HG03066 (cell line): Measurements from ENCODE around the gene BPIFA1.

Experiments
- ATAC-seq: cut with Tn5 transposase; IDR thresholded peaks from one replicate; pipeline ENCODE4 v1.9.1; 2021; ENCODE audit warnings: low read depth; ENCODE audit not compliant: unreplicated experiment

BPIFA1 gene

DNA sequence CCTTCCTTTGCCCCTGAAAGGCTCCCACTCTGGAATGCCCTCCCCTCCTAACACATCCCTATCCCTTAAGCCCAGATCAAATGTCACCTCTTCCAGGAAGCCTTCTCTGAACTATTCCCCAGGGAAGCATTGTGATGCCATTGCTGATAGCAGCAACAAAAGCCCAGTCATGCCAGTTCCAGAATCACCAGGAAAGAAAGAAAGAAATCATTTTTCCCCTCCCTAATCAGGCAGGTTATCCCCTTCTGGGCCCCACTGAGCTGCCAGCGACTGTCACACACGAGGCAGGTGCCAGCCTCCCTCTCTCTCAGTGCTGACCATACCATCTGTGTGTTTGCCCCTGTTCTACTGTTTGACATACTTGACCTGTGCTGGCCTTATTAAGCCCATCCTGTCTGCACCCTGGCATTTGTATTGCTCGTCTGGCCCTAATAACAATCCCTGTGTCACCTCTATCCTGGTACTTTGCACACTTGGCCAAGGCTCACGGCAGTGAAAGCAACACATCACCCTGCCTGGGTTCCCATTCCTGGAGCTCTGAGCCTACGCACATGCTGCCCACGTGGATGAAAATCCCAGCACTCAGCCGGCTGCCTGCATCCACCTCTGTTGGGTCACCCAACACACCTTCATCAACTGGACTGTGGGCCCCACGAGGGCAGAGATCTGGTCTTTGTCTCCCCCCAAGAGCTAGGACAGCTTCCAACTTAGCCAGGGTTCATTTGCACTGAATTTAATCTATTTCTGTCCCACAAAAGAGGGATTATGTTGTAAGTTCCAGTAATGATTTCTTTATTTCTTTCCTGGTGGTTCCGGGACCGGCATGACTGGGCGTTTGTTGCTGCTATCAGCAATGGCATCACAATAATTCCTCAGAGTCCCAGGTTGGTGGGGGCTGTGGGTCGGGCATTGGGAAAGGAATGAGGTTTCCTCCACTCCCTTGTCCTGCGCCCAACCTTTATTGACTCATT lies 42.0 kb downstream of the BPIFA1 start:
- no peak for ATAC-seq

DNA sequence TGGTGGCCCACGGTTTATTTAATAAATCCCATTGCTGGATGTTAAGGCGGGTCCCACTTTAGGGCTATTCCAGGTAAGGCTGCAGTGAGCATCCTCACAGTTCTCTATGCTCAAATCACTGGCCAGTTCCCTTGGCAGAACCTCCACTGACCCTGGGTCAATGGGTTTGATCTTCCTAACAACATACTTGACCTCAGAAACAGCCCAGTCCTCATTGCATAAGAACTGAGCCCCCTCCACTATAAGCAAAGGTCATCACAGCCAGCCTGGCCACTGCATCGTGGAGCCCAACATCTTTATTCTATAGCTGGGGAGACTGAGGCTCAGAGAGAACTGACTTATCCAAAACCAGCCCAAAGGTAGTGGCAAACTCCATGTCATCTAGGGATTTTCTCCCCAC lies 42.9 kb downstream of the BPIFA1 start:
- ATAC-seq = no peak

DNA sequence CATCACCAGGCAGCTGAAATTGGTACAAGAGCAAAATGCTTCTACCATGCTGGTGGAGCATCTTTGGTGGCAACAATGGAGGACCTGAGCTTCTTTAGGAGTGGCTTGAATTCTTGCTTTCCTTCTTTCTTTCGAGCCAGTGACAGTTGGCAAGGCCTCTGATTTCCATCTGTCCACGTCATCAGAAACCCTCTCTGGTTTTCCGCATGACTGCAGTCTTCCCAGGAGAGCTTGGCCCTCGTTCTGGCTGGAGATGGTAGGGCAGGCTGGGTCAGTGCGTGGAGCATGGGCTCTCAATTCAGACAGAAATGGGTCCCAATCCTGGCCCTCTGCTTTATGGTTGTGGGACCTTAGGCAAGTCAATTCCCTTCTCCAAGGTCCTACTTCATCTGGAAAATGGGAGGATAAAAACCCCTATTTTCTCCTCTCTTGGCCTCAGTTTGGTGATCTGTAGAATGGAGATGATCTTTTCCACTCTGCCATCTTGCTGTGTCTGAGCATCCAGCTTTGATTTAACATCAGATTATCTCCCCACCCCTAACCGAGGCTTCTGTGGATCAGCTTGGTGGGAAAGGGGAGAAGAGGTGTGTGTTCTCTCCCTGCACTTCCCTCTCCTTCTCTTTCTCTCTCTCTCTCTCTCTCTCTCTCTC lies 43.6 kb downstream of the BPIFA1 start:
- no peak for ATAC-seq

DNA sequence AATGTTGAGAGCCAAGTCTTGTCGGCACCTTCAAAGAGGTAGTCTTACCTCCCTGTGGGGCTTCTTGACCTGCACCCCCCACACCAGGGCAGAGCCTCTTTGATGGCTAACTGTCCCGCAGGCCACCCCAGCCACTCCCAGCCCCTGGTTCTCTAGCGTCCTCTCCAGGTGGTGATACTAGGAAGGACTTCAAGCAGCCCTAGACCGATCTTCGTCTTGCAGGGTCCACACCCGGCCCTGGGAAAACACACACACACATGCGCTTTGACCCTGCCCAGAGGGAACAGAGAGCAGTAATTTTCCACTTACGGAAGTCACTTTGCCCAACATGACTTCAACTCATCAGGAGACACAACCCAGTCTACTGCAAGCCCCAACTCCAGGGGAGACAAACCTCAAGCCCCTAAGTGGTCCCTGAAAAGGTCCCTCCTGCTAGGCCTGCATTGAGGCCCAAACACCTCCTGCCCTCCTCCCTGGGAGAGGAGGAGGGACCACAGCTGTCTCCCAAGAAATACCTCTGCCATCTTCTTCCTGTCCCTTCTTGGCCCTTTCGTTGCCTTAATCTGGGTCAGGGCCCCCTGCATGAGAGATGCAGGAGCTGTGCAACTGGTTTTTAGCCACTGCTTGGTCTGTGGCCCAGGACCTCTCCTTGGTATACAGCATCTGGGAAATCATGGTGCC lies 44.3 kb downstream of the BPIFA1 start:
- ATAC-seq = no peak

DNA sequence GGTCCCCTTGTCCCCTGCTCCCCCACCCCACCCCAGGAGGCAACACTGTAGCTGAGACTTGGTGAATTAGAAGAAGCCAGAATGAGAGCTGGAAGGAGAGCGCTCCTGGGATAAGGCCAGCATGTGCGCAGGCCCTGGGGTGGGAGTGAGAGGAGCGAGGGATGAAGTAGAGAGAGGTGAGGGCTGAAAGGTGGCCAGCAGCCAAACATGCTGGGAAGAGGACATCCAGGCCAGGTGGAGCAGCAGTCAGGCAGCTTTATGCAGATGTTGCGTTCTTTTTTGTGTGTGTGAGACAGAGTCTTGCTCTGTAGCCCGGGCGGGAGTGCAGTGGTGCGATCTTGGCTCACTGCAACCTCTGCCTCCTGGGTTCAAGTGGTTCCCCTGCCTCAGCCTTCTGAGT lies 45.0 kb downstream of the BPIFA1 start:
- no peak for ATAC-seq

DNA sequence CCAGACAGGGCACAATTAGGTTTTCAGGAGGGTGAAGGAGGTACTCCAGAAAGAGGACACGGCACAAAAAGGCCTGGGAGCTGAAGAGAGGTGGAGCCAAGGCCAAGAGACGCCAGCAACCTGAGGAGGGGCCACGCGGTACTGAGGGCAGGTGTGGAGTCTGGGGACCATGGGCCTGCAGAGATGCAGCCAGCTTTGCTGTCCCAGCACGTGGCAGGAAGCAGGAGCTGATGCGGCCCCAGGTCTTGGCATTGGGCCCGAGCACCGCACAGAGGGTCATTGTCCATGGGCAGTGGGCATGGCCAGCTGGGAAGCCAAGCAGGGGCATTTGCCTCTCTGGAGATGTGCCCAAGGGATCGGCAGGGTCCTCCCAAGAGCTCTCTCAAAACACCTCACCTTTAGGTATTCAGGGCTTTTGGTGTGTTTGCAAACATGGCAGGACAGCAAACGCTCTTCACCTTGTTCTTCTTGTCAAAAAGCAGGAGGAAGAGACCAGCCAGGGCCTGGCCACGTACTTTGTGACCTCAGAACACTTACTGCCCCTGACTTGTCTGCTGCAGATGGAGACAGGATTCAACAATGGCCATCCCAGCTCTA lies 45.9 kb downstream of the BPIFA1 start:
- no peak for ATAC-seq

DNA sequence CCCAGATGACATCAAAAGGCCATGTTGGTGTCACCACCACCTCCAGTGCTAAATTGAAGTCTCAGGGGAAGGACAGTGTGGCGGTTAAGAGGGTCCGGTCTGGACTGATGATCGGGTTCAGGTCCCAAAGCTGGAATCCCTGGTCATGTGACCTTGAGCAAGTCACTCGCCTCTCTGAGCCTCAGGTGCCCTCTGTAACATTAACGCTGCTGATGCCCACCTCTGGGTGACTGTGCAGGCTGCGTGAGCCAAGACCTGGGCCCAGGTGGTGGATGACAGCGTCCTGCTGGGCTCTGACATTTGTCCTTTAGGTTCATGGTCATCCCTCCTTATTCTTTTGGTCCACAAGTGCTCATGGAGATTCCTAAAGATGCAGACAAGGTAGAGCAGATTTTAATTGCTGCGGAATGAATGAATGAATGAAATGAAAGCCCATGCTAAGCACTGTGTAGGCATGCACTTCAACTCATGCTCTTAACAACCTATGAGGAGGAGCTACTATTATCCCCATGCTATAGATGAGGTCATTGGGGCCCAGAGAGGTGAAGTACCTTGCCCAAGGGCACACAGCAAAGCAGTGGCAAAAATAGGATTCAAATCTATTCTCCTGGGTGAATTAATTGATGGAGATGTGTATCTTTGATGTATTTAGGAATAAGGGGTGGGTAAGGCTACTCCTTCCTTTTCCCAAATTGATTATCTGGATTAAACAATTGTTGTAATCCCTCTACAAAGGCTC lies 46.6 kb downstream of the BPIFA1 start:
- ATAC-seq = no peak

DNA sequence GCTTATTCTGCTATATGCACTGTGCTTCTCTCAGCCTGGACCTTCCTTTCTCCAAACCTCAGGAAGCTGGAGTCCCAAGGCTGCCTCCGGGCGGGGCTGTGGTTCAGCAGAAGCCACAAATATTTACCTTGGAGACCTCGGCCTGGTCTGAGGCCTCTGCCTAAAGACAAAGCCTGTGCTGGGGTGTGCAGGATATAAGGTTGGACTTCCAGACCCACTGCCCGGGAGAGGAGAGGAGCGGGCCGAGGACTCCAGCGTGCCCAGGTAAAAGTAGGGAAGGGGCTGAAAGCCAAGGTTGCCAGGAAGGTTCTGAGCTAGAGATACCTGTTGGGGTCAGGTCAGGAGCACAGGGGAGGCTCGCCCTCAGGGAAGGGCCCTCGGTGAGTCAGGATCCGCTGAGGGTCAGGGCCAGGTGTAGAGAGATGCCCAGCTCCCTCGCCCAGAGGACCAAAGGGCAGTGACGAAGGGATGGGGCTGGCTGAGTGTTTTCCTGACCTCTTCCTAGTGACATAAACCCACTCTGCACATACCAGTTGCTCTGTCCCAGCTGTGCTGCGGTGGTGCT lies 47.3 kb downstream of the BPIFA1 start, which contains the start of gene BPIFB1:
BPIFB1 (plus strand) TSS at position 224 of the 565 bp plus-strand sequence. CDS start 2,860 bp downstream, outside the sequence.
- no peak for ATAC-seq

DNA sequence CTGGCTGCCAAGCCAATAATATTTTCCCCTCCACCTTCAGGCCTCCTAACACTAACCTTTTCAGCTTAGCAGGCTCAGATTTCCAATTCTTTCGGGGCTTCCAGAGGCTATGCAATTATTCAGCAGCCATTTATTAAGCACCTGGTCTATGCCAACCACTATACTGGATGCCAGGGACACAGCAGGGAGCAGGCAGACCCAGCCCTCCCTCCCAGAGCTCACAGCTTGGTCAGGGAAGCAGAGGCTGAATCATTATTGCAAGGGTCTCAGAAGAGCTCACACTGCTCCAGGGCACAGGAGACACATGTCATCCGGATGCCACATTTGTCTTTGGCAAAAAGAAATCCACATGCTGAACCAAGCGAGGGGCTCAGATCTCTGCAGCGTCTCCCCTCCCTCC lies 48.5 kb downstream of the BPIFA1 start:
- ATAC-seq = no peak

DNA sequence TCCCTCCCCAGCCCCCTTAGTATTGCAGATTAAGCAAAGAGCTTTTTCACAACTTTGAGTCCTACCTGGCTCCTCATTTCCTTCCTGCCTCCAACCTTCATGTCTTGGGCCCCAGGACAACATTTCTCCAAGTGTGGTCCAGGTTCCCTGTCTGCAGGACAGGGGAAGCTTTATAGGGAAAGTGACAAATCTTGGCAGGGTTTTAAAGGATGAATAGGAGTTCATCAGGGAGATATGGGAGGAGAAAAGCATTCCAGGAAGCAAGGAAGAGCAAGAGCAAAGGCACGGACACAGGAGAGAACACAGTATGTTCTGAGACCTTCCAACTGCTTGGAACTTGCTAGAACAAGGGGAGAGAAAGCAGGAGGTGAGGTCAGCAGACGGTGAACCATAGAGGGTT lies 49.1 kb downstream of the BPIFA1 start:
- ATAC-seq = no peak

DNA sequence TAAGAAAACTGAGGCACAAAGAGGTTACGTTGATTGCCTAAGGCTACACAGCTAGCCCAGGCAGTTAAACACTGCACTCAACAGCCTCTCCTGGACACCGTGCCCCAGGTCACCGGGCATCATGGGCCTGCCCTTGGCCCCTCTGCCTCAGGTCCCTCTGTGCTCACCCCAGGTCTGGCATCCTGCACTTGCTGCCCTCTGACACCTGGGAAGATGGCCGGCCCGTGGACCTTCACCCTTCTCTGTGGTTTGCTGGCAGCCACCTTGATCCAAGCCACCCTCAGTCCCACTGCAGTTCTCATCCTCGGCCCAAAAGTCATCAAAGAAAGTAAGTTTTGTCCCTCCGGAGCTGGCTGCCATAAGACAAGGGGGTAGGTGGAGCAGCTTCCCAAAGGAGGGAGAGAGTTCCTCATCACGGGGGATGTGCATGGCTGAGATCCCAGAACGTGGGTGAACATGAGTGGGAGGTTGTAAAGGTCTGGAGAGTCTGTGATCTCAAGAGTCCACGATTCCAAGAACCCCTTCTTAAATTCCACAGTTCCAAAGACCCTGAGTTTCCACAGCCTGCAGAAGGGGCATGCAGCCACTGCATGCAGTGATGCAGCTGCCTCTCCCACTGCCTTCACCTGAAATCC lies 50.2 kb downstream of the BPIFA1 start:
- no peak for ATAC-seq

DNA sequence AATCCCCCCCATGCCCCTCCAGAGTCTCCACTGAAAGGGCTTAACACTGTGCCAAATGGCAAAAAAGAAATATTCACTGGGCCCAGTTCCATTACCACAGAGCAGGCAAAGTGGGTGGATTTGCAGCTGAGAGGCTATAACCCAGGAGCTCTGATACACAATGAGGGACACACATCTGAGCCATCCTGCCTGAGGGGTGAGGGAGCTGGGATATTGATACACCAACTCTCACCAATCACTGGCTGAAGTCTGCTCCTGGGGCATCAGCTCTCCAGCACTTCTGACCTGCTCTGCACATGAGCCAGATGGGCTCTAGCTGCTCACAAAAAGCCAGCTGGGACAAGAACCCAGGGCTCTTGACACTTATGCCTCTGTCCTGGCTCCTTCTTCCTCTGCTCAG lies 52.1 kb downstream of the BPIFA1 start:
- no peak for ATAC-seq

DNA sequence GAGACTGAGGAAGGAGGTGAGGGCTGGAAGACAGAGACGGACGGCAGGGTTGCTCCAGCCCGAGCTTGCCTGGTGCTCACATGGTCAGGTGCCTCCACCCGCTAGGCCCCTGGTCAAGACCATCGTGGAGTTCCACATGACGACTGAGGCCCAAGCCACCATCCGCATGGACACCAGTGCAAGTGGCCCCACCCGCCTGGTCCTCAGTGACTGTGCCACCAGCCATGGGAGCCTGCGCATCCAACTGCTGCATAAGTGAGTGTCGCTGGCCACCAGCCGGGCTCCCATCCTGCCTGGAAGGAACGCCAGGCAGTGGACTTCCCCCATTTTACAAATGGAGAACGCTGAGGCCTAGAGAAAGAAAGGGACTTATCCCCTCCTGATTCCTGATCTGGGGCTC lies 55.1 kb downstream of the BPIFA1 start:
- ATAC-seq = no peak

DNA sequence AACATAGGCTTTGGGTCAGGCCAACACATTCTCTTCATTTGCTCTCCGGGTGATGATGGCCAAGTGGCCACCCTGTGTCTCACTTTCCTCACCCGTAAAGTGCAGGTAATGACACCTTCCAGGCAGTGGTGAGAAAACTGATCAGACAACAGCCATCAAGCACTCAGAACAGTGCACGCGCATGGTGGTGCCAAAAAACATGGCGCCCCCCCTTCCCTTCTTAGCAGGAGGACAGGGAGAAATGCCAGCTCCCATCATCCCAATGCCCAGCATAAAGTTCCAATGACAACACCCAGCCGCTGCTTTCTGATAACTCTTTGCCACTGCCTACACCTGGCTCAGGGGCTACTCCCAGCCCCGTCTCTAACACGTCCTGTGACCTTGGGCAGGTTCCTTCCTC lies 55.6 kb downstream of the BPIFA1 start:
- ATAC-seq = no peak

DNA sequence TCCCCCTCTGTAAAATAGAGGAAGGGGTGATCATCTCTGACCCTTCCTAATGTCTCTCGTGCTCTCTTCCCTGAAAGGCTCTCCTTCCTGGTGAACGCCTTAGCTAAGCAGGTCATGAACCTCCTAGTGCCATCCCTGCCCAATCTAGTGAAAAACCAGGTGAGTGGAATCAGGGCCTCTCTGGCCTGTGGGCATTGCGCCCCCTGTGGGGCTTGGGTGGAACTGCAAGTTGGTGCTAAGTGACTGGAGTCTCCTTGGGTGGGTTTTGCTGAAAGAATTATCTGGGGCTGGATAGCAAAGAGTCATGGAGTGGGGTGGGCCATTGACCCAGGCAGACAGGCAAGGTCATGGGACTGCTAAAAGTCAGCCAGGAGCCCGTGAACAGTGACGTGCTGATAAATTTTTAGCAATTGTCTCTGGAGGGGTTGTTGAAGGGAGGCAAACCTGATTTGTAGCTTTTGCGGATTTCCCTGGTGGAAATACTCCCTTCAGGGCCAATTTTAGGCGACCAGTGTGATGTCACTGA lies 56.1 kb downstream of the BPIFA1 start:
- no peak for ATAC-seq
